ENCODE measurements around the gene TEX19. TPM values are rescaled to one million over a fixed set of nuclear protein-coding genes. Genes with fewer than 3 reads are reported as not detected.

Gene TEX19
- total and polyA plus RNA-seq, 2 experiments from 2014 or later, result 0.10 to 0.66 TPM

GRCh38 chr17:82388223-82388921 lies 29.3 kb downstream of the TEX19 start:
- H3K36me3 Mint-ChIP-seq (ENCODE audit: low read depth), result no peaks in the 10 kb centered on the region; the same call in 2 of the 3 replicates

More at GRCh38 chr17:82388223-82388921, 29.3 kb downstream of the TEX19 start:
- no peaks in the 10 kb centered on the region for H3K9me3 Mint-ChIP-seq
- no peaks in the 10 kb centered on the region for H3K4me1 ChIP-seq (ENCODE audit: insufficient read depth)
- peaks cover 11% of the 10 kb centered on the region for H3K27me3 Mint-ChIP-seq (ENCODE audit: insufficient read depth, low read depth, poor library complexity)
- H3K4me3 ChIP-seq, result no peak overlapping the region
- H3K79me2 ChIP-seq (replicated peaks; ENCODE audit: insufficient read depth), result no peaks in the 10 kb centered on the region
- no peak for DNase-seq (ENCODE audit: low spot score)
- H3K4me1 Mint-ChIP-seq, result peaks cover 6% of the 10 kb centered on the region
- no peak overlapping the region for H3K27ac Mint-ChIP-seq
- H4K20me1 ChIP-seq (replicated peaks; ENCODE audit: insufficient read depth), result no peaks in the 10 kb centered on the region; the same call in 1 of the 2 replicates
- H2AFZ ChIP-seq, result no peak overlapping the region
- H3K36me3 ChIP-seq (ENCODE audit: insufficient read depth), result no peaks in the 10 kb centered on the region
- H3K4me2 ChIP-seq, result no peak overlapping the region
- no peak overlapping the region for H3K27ac ChIP-seq (ENCODE audit: low read depth)
- ATAC-seq, result no peak
- TF ChIP-seq ZNF331 (CRISPR knock-in tag; IDR thresholded peaks at IDR 0.05; ENCODE audit: low read depth), result no peak
- TF ChIP-seq CREB1 (CRISPR knock-in tag; IDR thresholded peaks at IDR 0.05; ENCODE audit: low read depth), result no peak
- TF ChIP-seq POLR2AphosphoS5 (IDR thresholded peaks at IDR 0.05; ENCODE audit: low read depth), result no peak
- peak in 1 of 2 experiments; percentile 34; a peak in 2 of 4 replicates for TF ChIP-seq CTCF (conservative IDR thresholded peaks at IDR 0.05; ENCODE audit: low read depth in 2 of 2)
- no peak for TF ChIP-seq STAT1 (IDR thresholded peaks at IDR 0.05; ENCODE audit: unreplicated experiment)
- no peak for TF ChIP-seq ETS1 (IDR thresholded peaks at IDR 0.05)
- TF ChIP-seq EZH2 (IDR thresholded peaks at IDR 0.05; ENCODE audit: low read depth, unreplicated experiment), result no peak
- peak; percentile 55 for TF ChIP-seq REST (IDR thresholded peaks at IDR 0.05; ENCODE audit: unreplicated experiment)
- H3K4me3 Mint-ChIP-seq, result no peak overlapping the region
- no peaks in the 10 kb centered on the region for H3K27me3 ChIP-seq (ENCODE audit: insufficient read depth)
- no peaks in the 10 kb centered on the region for H3K9me2 ChIP-seq (ENCODE audit: insufficient read depth)
- H3F3A ChIP-seq (replicated peaks; ENCODE audit: low read depth), result no peaks in the 10 kb centered on the region

All from GM23338 (cell line).